ENCODE measurements around the gene STOML1.

GRCh38 chr15:73992594-73992898, 451 bp upstream of the STOML1 start:
- peak in 1 of 5 experiments; percentile 8 for TF ChIP-seq CTCF (IDR thresholded peaks at IDR 0.05)
- no peak for TF ChIP-seq POLR2A (IDR thresholded peaks at IDR 0.05)
- no peak for TF ChIP-seq EP300 (IDR thresholded peaks at IDR 0.05)
